Kasumi-1 (cell line): Measurements from ENCODE around the gene VKORC1L1.
A peak's percentile ranks its signal among the peaks of the same experiment; 100 is the strongest.
"Not testable (repeated sequence)": the region's sequence is repeated elsewhere in the genome, so short reads cannot be mapped to it uniquely, and the experiment has no call there.

Experiments used
- DNase-seq, 2 experiments: peaks; one replicate each; lab custom pipeline; 2025; lab: John Stamatoyannopoulos, UW

VKORC1L1 gene

DNA sequence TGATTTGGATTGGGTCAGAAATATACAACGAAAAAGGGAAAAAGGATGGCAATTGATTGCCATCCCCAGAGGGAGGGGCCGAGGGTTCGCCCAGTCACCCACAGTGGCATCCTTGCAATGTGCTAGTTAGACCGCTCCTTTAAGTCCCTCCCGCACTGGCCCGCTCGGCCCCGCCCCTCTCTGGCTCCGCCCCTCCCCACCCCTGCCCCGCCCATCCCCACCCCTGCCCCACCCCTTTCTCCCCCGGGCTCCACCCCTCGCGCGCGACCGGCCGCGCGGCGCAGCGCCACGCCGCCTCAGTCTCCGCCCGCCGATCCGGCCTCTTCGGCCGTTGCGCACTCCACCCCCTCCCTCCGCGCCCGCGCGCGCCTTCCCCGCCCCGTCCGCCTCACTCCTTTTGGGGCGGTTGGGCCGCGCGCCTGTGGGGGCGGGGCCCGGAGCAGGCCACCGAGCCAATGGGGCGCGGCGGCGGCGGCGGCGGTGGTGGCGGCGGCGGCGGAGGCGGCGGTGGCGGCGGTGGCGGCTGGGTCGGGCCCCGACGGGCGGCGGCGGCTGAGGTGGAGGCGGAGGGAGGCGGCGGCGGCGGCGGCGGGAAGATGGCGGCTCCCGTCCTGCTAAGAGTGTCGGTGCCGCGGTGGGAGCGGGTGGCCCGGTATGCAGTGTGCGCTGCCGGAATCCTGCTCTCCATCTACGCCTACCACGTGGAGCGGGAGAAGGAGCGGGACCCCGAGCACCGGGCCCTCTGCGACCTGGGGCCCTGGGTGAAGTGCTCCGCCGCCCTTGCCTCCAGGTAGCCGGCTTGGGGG lies at the start of gene VKORC1L1:
TSS of gene VKORC1L1 (plus strand) at position 299 of the 806 bp plus-strand sequence. CDS start at position 597, 298 bp downstream.
- peak; percentile 82 to 93 for DNase-seq

GRCh38 chr7:65827366-65827765 lies 45.5 kb upstream of the VKORC1L1 start:
- DNase-seq: no peak

GRCh38 chr7:65832281-65832680 lies 40.6 kb upstream of the VKORC1L1 start:
- peak; percentile 17 to 41 for DNase-seq

GRCh38 chr7:65836684-65837083 lies 36.2 kb upstream of the VKORC1L1 start:
- not testable (repeated sequence) for DNase-seq

DNA sequence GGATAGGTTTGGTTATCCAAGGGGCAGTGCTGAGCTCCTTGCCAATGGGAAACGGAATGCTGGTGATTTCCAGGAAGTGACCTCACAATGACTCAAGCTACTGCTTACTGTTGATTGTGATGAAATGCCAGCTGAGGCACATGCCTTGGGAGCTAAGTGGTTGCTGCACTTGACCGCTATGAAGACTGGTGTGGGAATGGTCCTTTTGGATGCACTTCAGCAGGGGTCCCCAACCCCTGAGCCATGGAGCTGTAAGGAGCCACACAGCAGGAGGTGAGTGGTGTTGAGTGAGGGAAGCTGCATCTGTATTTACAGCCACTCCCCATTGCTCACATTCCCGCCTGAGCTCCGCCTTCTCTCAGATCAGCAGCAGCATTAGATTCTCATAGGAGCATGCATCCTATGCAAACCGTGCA lies 35.3 kb upstream of the VKORC1L1 start:
- not testable (repeated sequence) for DNase-seq

GRCh38 chr7:65839846-65840245 lies 33.0 kb upstream of the VKORC1L1 start:
- no peak for DNase-seq

DNA sequence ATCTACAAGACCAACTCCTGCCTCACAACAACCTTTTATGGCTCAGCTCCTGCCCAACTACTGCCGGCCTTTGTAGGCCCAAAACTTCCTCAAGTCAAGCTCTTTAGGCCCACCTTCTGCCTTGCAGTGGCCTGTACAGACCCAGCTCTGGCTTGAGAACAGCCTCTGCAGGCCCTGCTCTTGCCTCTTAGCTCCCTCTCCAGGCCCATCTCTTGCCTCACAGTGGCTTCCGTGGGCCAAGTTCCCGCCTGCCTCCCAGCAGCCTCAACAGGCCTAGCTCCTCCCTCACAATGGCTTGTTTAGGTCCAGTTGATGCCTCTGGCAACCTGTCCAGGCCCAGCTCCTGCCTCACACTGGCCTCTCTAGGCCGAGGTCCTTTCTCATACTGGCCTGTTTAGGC lies 32.4 kb upstream of the VKORC1L1 start:
- no peak for DNase-seq

GRCh38 chr7:65843616-65844015 lies 29.3 kb upstream of the VKORC1L1 start:
- not testable (repeated sequence) for DNase-seq

DNA sequence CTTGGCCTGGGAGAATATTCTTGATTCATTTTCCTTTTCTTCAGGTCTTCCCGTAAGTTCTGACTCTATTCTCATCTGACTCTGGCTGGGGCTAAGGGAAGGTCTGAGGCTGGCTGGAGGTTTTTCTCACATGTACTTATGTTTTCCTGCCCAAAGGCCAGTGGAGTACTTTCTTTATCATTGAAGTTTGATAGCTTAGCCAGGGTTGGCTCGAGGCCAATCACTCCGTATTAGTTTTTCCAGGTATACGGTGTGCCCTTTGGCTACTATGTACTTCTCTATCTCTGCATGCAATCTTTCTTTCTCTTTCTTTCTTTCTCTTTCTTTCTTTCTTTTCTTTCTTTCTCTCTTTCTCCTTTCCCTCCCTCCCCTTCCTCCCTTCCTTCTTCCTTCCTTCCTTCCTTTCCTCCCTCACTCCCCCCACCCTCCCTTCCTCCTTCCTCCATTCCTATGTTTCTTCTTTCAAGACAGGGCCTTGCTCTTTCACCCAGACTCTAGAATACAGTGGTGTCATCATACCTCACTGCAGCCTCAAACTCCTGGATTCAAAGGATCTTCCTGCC lies 26.8 kb upstream of the VKORC1L1 start:
- no peak for DNase-seq

DNA sequence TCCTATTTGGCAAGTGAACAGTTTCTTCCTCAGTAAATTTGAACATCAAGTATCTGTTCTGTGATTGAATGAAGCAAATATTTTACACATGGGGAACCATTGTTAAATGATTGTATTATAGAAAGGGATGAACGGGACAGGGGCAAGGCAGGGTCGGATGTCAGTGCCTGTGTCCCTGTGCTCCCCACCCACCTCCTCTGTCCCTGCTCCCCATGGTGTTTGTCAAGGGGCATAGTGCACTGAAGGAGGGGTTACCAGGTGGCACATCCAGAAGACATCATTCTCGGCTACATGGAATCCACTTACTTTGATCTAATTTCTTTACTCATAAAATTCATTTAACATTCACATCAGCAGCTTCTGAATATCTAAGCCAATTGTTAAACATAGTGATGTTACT lies 19.4 kb upstream of the VKORC1L1 start:
- not testable (repeated sequence) for DNase-seq

GRCh38 chr7:65853892-65854291 lies 19.0 kb upstream of the VKORC1L1 start:
- DNase-seq: not testable (repeated sequence)

DNA sequence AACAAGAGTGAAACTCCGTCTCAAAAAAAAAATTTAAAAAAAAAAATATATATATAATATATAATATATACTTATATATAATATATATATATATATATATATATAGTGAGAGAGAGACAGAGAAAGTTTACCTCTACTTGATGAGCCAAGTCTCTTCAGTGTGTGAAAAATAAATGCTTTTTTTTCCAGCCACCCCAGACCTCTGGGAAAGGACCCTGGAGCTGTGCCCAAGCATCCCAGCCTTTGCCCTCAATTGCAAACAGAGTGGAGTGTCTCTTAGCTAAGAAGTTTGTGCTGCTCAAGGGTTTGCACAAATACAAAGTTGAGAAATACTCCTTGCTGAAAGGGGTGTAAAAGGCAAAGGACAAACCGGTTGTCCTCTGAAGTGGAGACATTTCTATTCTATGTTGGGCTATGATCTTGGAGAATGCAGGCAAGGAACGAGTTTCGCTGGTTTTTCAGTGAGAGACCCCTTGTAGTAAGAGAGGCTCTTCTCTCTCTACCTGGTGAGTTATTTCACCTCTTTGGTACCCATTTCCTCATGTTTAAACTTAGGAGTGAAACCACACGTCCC lies 15.5 kb upstream of the VKORC1L1 start:
- not testable (repeated sequence) for DNase-seq

GRCh38 chr7:65858660-65859059 lies 14.2 kb upstream of the VKORC1L1 start:
- not testable (repeated sequence) for DNase-seq

- DNase-seq: not testable (repeated sequence)
These were observed 6.6 kb upstream of the VKORC1L1 start for GRCh38 chr7:65866244-65866643.

DNA sequence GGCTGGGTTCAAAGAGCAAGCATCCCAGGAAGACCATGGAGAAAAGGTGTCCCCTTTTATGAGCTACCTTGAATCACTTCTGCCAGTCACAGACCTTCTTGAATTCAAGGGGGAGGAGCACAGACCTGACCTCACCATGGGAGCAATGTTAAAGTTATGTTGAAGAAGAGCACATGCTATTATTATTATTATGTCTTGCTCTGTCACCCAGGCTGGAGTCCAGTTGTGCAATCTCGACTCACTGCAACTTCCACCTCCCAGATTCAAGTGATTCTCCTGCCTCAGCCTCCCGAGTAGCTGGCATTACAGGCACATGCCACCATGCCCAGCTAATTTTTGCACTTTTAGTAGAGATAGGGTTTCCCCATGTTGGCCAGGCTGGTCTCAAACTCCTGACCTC lies 5.2 kb upstream of the VKORC1L1 start:
- not testable (repeated sequence) for DNase-seq

GRCh38 chr7:65869312-65869711 lies 3.6 kb upstream of the VKORC1L1 start:
- DNase-seq: not testable (repeated sequence)

GRCh38 chr7:65871451-65871850 lies 1.4 kb upstream of the VKORC1L1 start:
- DNase-seq: peak; percentile 8 to 18

GRCh38 chr7:65873582-65874193 lies 814 bp downstream of the VKORC1L1 start:
- DNase-seq: not testable (repeated sequence)

DNA sequence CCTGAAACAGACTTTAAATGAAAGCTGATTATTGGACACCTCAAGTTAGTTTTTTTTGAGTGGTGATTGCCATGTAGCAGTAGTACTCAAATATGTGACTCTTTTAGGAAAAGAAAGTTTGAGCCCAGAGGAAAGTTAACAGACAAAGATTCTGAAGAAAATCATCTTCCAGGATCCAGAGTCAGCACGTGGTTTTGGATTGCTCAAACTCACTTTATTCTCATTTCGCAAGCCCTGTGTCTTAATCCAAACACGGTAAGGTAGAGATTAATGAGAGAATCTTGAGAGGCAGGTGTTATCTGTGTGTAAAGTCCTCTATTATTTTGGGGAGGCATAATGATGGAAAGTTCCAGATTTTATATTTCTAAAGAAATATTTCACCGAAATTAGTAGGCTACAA lies 2.8 kb downstream of the VKORC1L1 start:
- DNase-seq: not testable (repeated sequence)

DNA sequence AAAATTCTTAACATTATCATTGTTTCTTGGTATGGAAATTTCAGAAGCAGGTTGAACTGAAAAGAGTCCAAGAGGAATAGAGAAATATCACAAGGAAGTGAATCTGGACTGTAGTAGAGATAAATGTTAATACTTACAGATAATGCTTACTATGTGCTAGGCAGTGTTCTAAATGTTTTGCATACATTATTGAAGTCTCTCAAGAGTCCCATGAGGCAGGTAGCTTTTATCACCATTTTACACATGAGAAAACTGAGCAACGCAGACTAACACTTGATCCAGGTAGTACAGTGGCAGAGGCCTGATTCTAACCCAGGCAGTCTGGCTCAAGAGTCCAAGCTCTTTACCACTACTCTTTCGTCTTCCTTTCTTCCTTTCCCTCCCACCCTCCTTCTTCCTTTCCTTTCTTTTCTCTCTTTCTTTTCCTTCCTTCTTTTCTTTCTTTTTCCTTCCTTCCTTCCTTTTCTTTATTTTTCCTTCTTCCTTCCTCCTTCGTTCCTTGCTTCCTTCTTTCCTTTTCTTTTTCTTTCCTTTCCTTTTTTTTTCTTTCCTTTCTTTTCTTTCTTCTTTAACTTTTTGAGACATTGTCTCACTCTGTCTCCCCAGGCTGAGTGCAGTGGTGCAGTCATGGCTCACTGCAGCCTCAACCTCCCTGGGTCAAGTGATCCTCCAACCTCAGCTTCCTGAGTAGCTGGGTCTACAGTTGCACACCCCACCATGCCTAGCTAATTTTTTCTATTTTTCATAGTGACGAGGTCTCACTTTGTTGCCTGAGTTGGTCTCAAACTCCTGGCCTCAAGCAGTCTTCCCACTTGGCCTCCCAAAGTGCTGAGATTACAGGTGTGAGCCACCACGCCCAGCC lies 6.6 kb downstream of the VKORC1L1 start:
- DNase-seq: not testable (repeated sequence)

DNA sequence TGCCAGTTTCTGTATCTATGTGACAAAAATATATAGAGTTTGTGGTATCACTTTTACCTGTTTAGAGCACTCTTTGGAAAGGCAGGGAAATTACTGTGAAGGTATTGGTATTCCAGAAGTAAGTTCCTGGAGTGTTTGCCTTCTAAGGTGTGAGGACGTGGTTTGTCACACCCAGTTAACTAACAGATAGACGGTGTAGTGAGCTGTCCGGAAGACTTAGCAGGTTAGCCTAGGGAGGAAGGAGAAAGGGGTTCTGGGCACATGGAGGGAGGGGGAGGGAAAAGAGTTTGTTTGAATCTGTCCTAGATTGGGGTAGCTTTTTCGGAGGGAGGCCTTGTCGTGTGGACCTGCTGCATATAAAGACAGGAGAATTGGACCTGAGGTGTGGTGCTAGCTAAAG lies 7.4 kb downstream of the VKORC1L1 start:
- not testable (repeated sequence) for DNase-seq

GRCh38 chr7:65884983-65885382 lies 12.1 kb downstream of the VKORC1L1 start:
- not testable (repeated sequence) for DNase-seq
